Measurements from ENCODE around the gene HTATSF1.

HTATSF1 gene

DNA sequence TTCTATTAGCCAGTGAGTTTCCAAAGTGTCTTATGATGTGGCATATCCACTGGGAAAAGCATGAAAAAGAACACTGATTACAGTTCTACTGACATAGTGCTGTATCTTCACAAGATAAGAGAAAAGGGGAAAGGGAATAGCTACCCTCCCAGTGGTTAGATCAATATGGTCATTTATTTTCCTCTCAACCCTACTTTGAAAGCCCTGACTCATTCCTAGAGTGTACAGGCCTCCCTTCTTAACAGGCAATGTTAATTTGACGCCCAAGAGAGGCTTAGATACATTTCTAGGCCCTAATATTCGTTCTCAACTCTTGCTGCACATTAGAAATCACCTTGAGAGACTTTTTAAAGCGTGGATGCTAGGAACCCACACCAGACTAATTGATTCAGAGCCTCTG, 30.1 kb upstream of the HTATSF1 start:
- Histone ChIP-seq H3K27me3 (replicated peaks; ENCODE audit: control insufficient read depth, insufficient read depth, low read length, poor library complexity, severe bottlenecking) (no peaks in the 10 kb centered on the region), H3K4me1 (ENCODE audit: control insufficient read depth, insufficient read depth, low read length, poor library complexity, severe bottlenecking) (no peaks in the 10 kb centered on the region), H3K4me3 (ENCODE audit: insufficient read depth, low read depth, low read length, poor library complexity, severe bottlenecking) (no peak overlapping the region)

GRCh38 chrX:136468391-136469103, 28.8 kb upstream of the HTATSF1 start:
- H3K27me3 ChIP-seq (replicated peaks; ENCODE audit: control insufficient read depth, insufficient read depth, low read length, poor library complexity, severe bottlenecking): no peaks in the 10 kb centered on the region
- H3K4me1 ChIP-seq (ENCODE audit: control insufficient read depth, insufficient read depth, low read length, poor library complexity, severe bottlenecking): no peaks in the 10 kb centered on the region
- H3K36me3 ChIP-seq (ENCODE audit: control insufficient read depth, insufficient read depth, low read length): no peaks in the 10 kb centered on the region
- no peaks in the 10 kb centered on the region for H3K9me3 ChIP-seq (ENCODE audit: control insufficient read depth, low read length)
- DNase-seq: no peak
- no peak overlapping the region for H3K27ac ChIP-seq (ENCODE audit: insufficient read depth, low read length, poor library complexity, severe bottlenecking)
- H3K4me3 ChIP-seq (ENCODE audit: insufficient read depth, low read depth, low read length, poor library complexity, severe bottlenecking): no peak overlapping the region

More for the DNA sequence above, 30.1 kb upstream of the HTATSF1 start:
- Histone ChIP-seq H3K36me3 (ENCODE audit: control insufficient read depth, insufficient read depth, low read length) (no peaks in the 10 kb centered on the region), H3K9me3 (ENCODE audit: control insufficient read depth, low read length) (no peaks in the 10 kb centered on the region), H3K27ac (ENCODE audit: insufficient read depth, low read length, poor library complexity, severe bottlenecking) (no peak overlapping the region)
- DNase-seq: no peak

DNA sequence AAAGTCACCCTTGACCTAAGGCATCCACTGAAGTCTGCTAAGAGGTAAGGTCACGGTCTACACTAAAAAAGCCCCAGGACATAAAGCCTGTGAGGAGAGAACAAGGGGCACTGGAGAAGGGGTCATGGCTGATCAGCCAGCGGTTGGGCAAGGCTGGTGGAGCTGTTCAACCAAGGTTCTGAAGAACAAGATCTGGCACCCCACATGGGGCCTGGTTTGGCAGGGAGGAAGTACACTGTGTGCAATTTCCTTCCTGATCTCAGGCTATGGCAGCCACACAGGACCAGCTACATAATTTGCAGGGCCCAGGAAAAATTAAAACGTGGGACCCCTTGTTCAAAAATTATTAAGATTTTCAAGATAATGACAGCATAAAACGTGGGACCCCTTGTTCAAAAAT, 23.7 kb upstream of the HTATSF1 start:
- Histone ChIP-seq H3K4me1 (ENCODE audit: control insufficient read depth, insufficient read depth, low read length, poor library complexity, severe bottlenecking) (no peaks in the 10 kb centered on the region), H3K27me3 (replicated peaks; ENCODE audit: control insufficient read depth, insufficient read depth, low read length, poor library complexity, severe bottlenecking) (no peaks in the 10 kb centered on the region), H3K4me3 (ENCODE audit: insufficient read depth, low read depth, low read length, poor library complexity, severe bottlenecking) (no peak overlapping the region), H3K9me3 (ENCODE audit: control insufficient read depth, low read length) (no peaks in the 10 kb centered on the region), H3K27ac (ENCODE audit: insufficient read depth, low read length, poor library complexity, severe bottlenecking) (no peak overlapping the region), H3K36me3 (ENCODE audit: control insufficient read depth, insufficient read depth, low read length) (no peaks in the 10 kb centered on the region)
- DNase-seq: no peak

DNA sequence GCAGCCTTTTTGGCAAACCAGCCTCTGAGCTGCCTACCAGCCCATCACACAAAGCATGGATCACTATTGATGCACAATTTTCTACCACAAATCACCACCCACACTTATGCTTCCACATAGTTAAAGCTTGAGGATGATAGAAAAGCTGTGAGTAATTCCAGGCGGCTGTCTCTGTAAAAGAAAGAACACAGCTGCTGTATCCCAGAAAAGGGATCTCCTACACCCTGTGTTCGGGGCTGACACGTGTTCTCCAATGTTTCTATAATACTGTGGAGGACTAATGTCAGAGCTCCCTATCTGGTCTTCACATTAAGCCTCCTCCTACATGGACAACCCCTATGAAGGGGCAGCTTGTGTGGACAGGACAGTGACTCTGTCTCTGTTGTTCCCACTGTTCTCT, 22.2 kb upstream of the HTATSF1 start:
- DNase-seq: no peak
- no peaks in the 10 kb centered on the region for H3K9me3 ChIP-seq (ENCODE audit: control insufficient read depth, low read length)
- no peaks in the 10 kb centered on the region for H3K36me3 ChIP-seq (ENCODE audit: control insufficient read depth, insufficient read depth, low read length)
- H3K27ac ChIP-seq (ENCODE audit: insufficient read depth, low read length, poor library complexity, severe bottlenecking): no peak overlapping the region
- H3K27me3 ChIP-seq (replicated peaks; ENCODE audit: control insufficient read depth, insufficient read depth, low read length, poor library complexity, severe bottlenecking): no peaks in the 10 kb centered on the region
- H3K4me1 ChIP-seq (ENCODE audit: control insufficient read depth, insufficient read depth, low read length, poor library complexity, severe bottlenecking): no peaks in the 10 kb centered on the region
- no peak overlapping the region for H3K4me3 ChIP-seq (ENCODE audit: insufficient read depth, low read depth, low read length, poor library complexity, severe bottlenecking)

GRCh38 chrX:136476501-136476900, 20.9 kb upstream of the HTATSF1 start:
- Histone ChIP-seq H3K27ac (ENCODE audit: insufficient read depth, low read length, poor library complexity, severe bottlenecking) (no peak overlapping the region), H3K4me1 (ENCODE audit: control insufficient read depth, insufficient read depth, low read length, poor library complexity, severe bottlenecking) (no peaks in the 10 kb centered on the region), H3K36me3 (ENCODE audit: control insufficient read depth, insufficient read depth, low read length) (no peaks in the 10 kb centered on the region), H3K4me3 (ENCODE audit: insufficient read depth, low read depth, low read length, poor library complexity, severe bottlenecking) (no peak overlapping the region), H3K9me3 (ENCODE audit: control insufficient read depth, low read length) (no peaks in the 10 kb centered on the region), H3K27me3 (replicated peaks; ENCODE audit: control insufficient read depth, insufficient read depth, low read length, poor library complexity, severe bottlenecking) (no peaks in the 10 kb centered on the region)
- DNase-seq: no peak

DNA sequence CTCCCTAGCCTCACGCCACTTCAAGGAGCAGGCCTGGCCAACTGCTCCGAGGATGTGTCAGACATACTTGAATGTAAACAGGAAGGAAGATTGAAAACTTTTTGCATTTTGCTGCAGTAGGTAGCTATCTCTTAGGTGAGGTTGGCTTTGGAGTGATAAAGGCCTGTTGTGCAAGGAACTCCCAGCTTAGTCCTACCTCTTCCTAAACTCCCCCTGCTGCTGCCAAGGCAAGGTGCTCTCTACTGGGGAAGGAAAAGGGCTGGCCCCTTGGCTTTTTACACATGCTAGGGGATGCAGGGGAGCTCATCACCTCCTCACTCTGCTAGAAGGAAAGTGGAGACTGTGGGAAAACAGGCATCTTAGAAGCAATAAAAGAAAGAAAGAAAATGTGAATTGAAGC, 20.4 kb upstream of the HTATSF1 start:
- no peak for DNase-seq

GRCh38 chrX:136480383-136480782, 17.0 kb upstream of the HTATSF1 start:
- H3K9me3 ChIP-seq (ENCODE audit: control insufficient read depth, low read length): no peaks in the 10 kb centered on the region
- no peak overlapping the region for H3K4me3 ChIP-seq (ENCODE audit: insufficient read depth, low read depth, low read length, poor library complexity, severe bottlenecking)
- H3K4me1 ChIP-seq (ENCODE audit: control insufficient read depth, insufficient read depth, low read length, poor library complexity, severe bottlenecking): no peaks in the 10 kb centered on the region
- H3K36me3 ChIP-seq (ENCODE audit: control insufficient read depth, insufficient read depth, low read length): no peaks in the 10 kb centered on the region
- no peaks in the 10 kb centered on the region for H3K27me3 ChIP-seq (replicated peaks; ENCODE audit: control insufficient read depth, insufficient read depth, low read length, poor library complexity, severe bottlenecking)
- DNase-seq: no peak
- H3K27ac ChIP-seq (ENCODE audit: insufficient read depth, low read length, poor library complexity, severe bottlenecking): no peak overlapping the region

More for the DNA sequence above, 20.4 kb upstream of the HTATSF1 start:
- Histone ChIP-seq H3K36me3 (ENCODE audit: control insufficient read depth, insufficient read depth, low read length) (no peaks in the 10 kb centered on the region), H3K4me3 (ENCODE audit: insufficient read depth, low read depth, low read length, poor library complexity, severe bottlenecking) (no peak overlapping the region), H3K4me1 (ENCODE audit: control insufficient read depth, insufficient read depth, low read length, poor library complexity, severe bottlenecking) (no peaks in the 10 kb centered on the region), H3K27me3 (replicated peaks; ENCODE audit: control insufficient read depth, insufficient read depth, low read length, poor library complexity, severe bottlenecking) (no peaks in the 10 kb centered on the region), H3K9me3 (ENCODE audit: control insufficient read depth, low read length) (no peaks in the 10 kb centered on the region), H3K27ac (ENCODE audit: insufficient read depth, low read length, poor library complexity, severe bottlenecking) (no peak overlapping the region)

GRCh38 chrX:136487647-136488046, 9.7 kb upstream of the HTATSF1 start, which contains the start of gene BRS3:
Gene BRS3, plus strand, starts transcription at chrX:136487947. Its CDS starts 168 bp downstream, at chrX:136488115.
- no peak within 1 kb of the TSS for H3K4me3 ChIP-seq (ENCODE audit: insufficient read depth, low read depth, low read length, poor library complexity, severe bottlenecking)
- H3K27ac ChIP-seq (ENCODE audit: insufficient read depth, low read length, poor library complexity, severe bottlenecking): no peak within 1 kb of the TSS
- H3K27me3 ChIP-seq (replicated peaks; ENCODE audit: control insufficient read depth, insufficient read depth, low read length, poor library complexity, severe bottlenecking): no peaks in the 10 kb centered on the region
- no peak for DNase-seq
- H3K9me3 ChIP-seq (ENCODE audit: control insufficient read depth, low read length): no peaks in the 10 kb centered on the region
- H3K36me3 ChIP-seq (ENCODE audit: control insufficient read depth, insufficient read depth, low read length): no peaks in the 10 kb centered on the region
- no peaks in the 10 kb centered on the region for H3K4me1 ChIP-seq (ENCODE audit: control insufficient read depth, insufficient read depth, low read length, poor library complexity, severe bottlenecking)

- DNase-seq: no peak
- Histone ChIP-seq H3K9me3 (ENCODE audit: control insufficient read depth, low read length) (no peaks in the 10 kb centered on the region), H3K4me1 (ENCODE audit: control insufficient read depth, insufficient read depth, low read length, poor library complexity, severe bottlenecking) (no peaks in the 10 kb centered on the region), H3K36me3 (ENCODE audit: control insufficient read depth, insufficient read depth, low read length) (no peaks in the 10 kb centered on the region), H3K27me3 (replicated peaks; ENCODE audit: control insufficient read depth, insufficient read depth, low read length, poor library complexity, severe bottlenecking) (no peaks in the 10 kb centered on the region), H3K27ac (ENCODE audit: insufficient read depth, low read length, poor library complexity, severe bottlenecking) (no peak overlapping the region), H3K4me3 (ENCODE audit: insufficient read depth, low read depth, low read length, poor library complexity, severe bottlenecking) (no peak overlapping the region)
Measured at GRCh38 chrX:136488706-136489105, 8.7 kb upstream of the HTATSF1 start.

DNA sequence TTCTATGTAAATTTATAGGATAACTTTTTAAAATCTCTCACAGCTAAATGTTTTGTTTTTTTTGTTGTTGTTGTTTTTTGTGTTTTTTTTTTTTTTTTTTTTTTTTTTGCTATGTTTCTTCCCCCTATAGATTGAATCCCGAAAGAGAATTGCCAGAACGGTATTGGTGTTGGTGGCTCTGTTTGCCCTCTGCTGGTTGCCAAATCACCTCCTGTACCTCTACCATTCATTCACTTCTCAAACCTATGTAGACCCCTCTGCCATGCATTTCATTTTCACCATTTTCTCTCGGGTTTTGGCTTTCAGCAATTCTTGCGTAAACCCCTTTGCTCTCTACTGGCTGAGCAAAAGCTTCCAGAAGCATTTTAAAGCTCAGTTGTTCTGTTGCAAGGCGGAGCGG, 5.6 kb upstream of the HTATSF1 start:
- no peak overlapping the region for H3K4me3 ChIP-seq (ENCODE audit: insufficient read depth, low read depth, low read length, poor library complexity, severe bottlenecking)
- H3K27me3 ChIP-seq (replicated peaks; ENCODE audit: control insufficient read depth, insufficient read depth, low read length, poor library complexity, severe bottlenecking): no peaks in the 10 kb centered on the region
- no peaks in the 10 kb centered on the region for H3K36me3 ChIP-seq (ENCODE audit: control insufficient read depth, insufficient read depth, low read length)
- no peaks in the 10 kb centered on the region for H3K4me1 ChIP-seq (ENCODE audit: control insufficient read depth, insufficient read depth, low read length, poor library complexity, severe bottlenecking)
- H3K9me3 ChIP-seq (ENCODE audit: control insufficient read depth, low read length): no peaks in the 10 kb centered on the region
- DNase-seq: no peak
- H3K27ac ChIP-seq (ENCODE audit: insufficient read depth, low read length, poor library complexity, severe bottlenecking): no peak overlapping the region

Measured in effector memory CD4-positive, alpha-beta T cell (primary cell).